ENCODE results near the gene EFL1. TPM values are rescaled to one million over a fixed set of nuclear protein-coding genes. Genes with fewer than 3 reads are reported as not detected.

EFL1 gene
- total and polyA plus RNA-seq, 2 donors (not counting 1 experiment from before 2014, with no cell fraction given), result 19.1 to 29.9 TPM

DNA sequence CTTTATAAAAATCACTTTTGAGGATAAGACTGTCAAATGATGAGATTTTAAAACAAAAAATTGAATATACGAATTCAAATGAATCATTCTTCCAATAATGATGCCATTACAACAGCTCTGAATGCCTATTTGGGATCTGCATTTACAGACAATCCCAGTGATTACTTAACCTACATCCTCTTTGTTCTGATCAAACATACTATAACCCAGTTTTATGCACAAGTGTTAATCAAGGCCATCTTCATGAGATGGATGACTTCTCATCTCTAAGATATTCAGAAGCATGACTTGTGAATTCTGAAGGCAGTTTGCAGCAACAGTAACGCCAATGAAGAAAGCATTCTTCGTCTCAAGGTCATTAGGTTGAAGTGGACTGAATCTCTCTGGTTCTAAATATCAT lies 126.4 kb downstream of the EFL1 start:
- Histone ChIP-seq H3K27ac (ENCODE audit: insufficient read depth, low read length) (no peak overlapping the region), H3K9ac (ENCODE audit: insufficient read depth, low read length) (no peak overlapping the region), H3K79me2 (ENCODE audit: control insufficient read depth, insufficient read depth, low read length) (no peaks in the 10 kb centered on the region), H3K4me2 (ENCODE audit: extremely low read depth, insufficient read depth, low read length) (no peak overlapping the region), H2AFZ (ENCODE audit: low read length) (no peak overlapping the region), H3K4me1 (ENCODE audit: control insufficient read depth, extremely low read depth, insufficient read depth, low read length) (peaks cover 5% of the 10 kb centered on the region), H3K27me3 (ENCODE audit: control insufficient read depth, insufficient read depth, low read length) (no peaks in the 10 kb centered on the region), H3K4me3 (replicated peaks in 1 of 4; ENCODE audit: control extremely low read depth in 1 of 4, insufficient read depth in 1 of 4, low read depth in 3 of 4, low read length in 4 of 4) (no peak overlapping the region), H3K36me3 (ENCODE audit: control insufficient read depth, insufficient read depth, low read length) (no peaks in the 10 kb centered on the region), H3K9me3 (ENCODE audit: control insufficient read depth, insufficient read depth, low read depth, low read length) (no peaks in the 10 kb centered on the region), H4K20me1 (ENCODE audit: control insufficient read depth, extremely low read depth, insufficient read depth, low read length) (no peaks in the 10 kb centered on the region)
- no peak for TF ChIP-seq CTCF (conservative IDR thresholded peaks at IDR 0.05 in 1 of 2, IDR thresholded peaks at IDR 0.05 in 1 of 2; ENCODE audit: low read depth in 1 of 2, low read length in 2 of 2)
- TF ChIP-seq EZH2 (IDR thresholded peaks at IDR 0.05; ENCODE audit: low read length, missing control alignments), result no peak
- DNase-seq (ENCODE audit: low read depth in 2 of 2), result peak in 1 of 2 donors; percentile 39

- Histone ChIP-seq H3K27me3 (ENCODE audit: control insufficient read depth, insufficient read depth, low read length) (no peaks in the 10 kb centered on the region), H3K9me3 (ENCODE audit: control insufficient read depth, insufficient read depth, low read depth, low read length) (no peaks in the 10 kb centered on the region), H3K27ac (ENCODE audit: insufficient read depth, low read length) (no peak overlapping the region), H3K4me2 (ENCODE audit: extremely low read depth, insufficient read depth, low read length) (no peak overlapping the region), H3K9ac (ENCODE audit: insufficient read depth, low read length) (no peak overlapping the region), H3K4me1 (ENCODE audit: control insufficient read depth, extremely low read depth, insufficient read depth, low read length) (peaks cover 8% of the 10 kb centered on the region), H4K20me1 (ENCODE audit: control insufficient read depth, extremely low read depth, insufficient read depth, low read length) (no peaks in the 10 kb centered on the region), H3K36me3 (ENCODE audit: control insufficient read depth, insufficient read depth, low read length) (no peaks in the 10 kb centered on the region), H3K79me2 (ENCODE audit: control insufficient read depth, insufficient read depth, low read length) (no peaks in the 10 kb centered on the region), H2AFZ (ENCODE audit: low read length) (no peak overlapping the region), H3K4me3 (replicated peaks in 1 of 4; ENCODE audit: control extremely low read depth in 1 of 4, insufficient read depth in 1 of 4, low read depth in 3 of 4, low read length in 4 of 4) (no peak overlapping the region)
- peak; percentile 57 to 94 for DNase-seq (ENCODE audit: low read depth in 2 of 2)
- TF ChIP-seq CTCF (conservative IDR thresholded peaks at IDR 0.05 in 1 of 2, IDR thresholded peaks at IDR 0.05 in 1 of 2; ENCODE audit: low read depth in 1 of 2, low read length in 2 of 2) (no peak), EZH2 (IDR thresholded peaks at IDR 0.05; ENCODE audit: low read length, missing control alignments) (no peak)
Observed at GRCh38 chr15:82135638-82136037, 126.9 kb downstream of the EFL1 start.

DNA sequence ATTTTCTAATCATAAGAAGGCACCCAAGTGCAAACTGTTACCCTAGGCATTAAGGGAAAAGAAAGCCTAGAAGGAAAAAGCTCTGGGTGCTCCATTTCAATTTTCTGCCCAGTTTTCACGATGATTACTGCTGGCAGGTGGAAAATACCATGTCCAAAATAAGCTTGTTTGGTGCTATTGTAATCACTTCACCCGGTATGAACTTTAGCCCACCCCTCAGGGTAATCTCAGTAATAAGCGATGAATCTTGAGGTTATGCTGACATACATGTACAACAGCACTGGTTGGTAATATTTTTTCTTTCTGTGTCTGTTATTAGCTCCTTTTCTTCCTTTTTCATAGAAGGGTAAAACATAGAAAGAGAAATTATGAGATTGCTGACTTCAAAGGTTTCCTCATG lies 128.1 kb downstream of the EFL1 start:
- no peaks in the 10 kb centered on the region for H3K9me3 ChIP-seq (ENCODE audit: control insufficient read depth, insufficient read depth, low read depth, low read length)
- TF ChIP-seq CTCF (conservative IDR thresholded peaks at IDR 0.05 in 1 of 2, IDR thresholded peaks at IDR 0.05 in 1 of 2; ENCODE audit: low read depth in 1 of 2, low read length in 2 of 2) (no peak), EZH2 (IDR thresholded peaks at IDR 0.05; ENCODE audit: low read length, missing control alignments) (no peak)
- H2AFZ ChIP-seq (ENCODE audit: low read length), result no peak overlapping the region
- H3K4me1 ChIP-seq (ENCODE audit: control insufficient read depth, extremely low read depth, insufficient read depth, low read length), result peaks cover 17% of the 10 kb centered on the region
- H3K4me2 ChIP-seq (ENCODE audit: extremely low read depth, insufficient read depth, low read length), result no peak overlapping the region
- H3K27me3 ChIP-seq (ENCODE audit: control insufficient read depth, insufficient read depth, low read length), result no peaks in the 10 kb centered on the region
- no peaks in the 10 kb centered on the region for H3K36me3 ChIP-seq (ENCODE audit: control insufficient read depth, insufficient read depth, low read length)
- H3K79me2 ChIP-seq (ENCODE audit: control insufficient read depth, insufficient read depth, low read length), result no peaks in the 10 kb centered on the region
- no peak overlapping the region for H3K27ac ChIP-seq (ENCODE audit: insufficient read depth, low read length)
- H4K20me1 ChIP-seq (ENCODE audit: control insufficient read depth, extremely low read depth, insufficient read depth, low read length), result no peaks in the 10 kb centered on the region
- H3K9ac ChIP-seq (ENCODE audit: insufficient read depth, low read length), result no peak overlapping the region
- no peak overlapping the region for H3K4me3 ChIP-seq (replicated peaks in 1 of 4; ENCODE audit: control extremely low read depth in 1 of 4, insufficient read depth in 1 of 4, low read depth in 3 of 4, low read length in 4 of 4)
- no peak for DNase-seq (ENCODE audit: low read depth in 2 of 2)

All from fibroblast of lung (primary cell).